GM19438 (cell line): Measurements from ENCODE around the gene BAIAP2L2.
"Not testable (repeated sequence)": the region's sequence is repeated elsewhere in the genome, so short reads cannot be mapped to it uniquely, and the experiment has no call there.

Source experiments
- ATAC-seq: cut with Tn5 transposase; IDR thresholded peaks from one replicate; pipeline ENCODE4 v1.9.1; 2021; ENCODE audit warnings: low read depth; ENCODE audit not compliant: unreplicated experiment

The BAIAP2L2 gene

GRCh38 chr22:38041760-38042487 is 68.6 kb downstream of the BAIAP2L2 start:
- ATAC-seq, result no peak

- ATAC-seq, result no peak
These were observed 69.3 kb downstream of the BAIAP2L2 start for GRCh38 chr22:38040953-38041759.

GRCh38 chr22:38038890-38039812 is 71.3 kb downstream of the BAIAP2L2 start:
- ATAC-seq, result no peak

DNA sequence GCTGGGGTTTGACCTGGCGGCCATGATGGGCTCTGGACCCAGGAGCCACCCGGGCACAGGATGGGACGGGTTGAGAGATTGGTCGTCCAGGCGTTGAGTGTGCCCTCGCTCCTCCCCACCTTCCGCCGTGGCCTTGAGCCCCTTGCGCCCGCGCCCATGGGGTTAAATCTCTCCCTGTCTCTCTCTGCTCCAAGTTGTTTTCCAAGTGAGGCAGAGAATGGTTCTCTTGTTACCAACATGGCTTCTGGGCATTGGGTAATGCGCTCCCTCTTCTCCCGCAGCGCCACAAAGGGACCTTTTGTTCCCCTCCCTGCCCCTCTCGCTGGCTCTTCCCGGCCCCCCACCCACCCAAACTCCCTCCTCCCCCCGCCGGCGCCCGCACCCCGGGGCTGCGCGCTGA is 72.1 kb downstream of the BAIAP2L2 start:
- no peak for ATAC-seq

DNA sequence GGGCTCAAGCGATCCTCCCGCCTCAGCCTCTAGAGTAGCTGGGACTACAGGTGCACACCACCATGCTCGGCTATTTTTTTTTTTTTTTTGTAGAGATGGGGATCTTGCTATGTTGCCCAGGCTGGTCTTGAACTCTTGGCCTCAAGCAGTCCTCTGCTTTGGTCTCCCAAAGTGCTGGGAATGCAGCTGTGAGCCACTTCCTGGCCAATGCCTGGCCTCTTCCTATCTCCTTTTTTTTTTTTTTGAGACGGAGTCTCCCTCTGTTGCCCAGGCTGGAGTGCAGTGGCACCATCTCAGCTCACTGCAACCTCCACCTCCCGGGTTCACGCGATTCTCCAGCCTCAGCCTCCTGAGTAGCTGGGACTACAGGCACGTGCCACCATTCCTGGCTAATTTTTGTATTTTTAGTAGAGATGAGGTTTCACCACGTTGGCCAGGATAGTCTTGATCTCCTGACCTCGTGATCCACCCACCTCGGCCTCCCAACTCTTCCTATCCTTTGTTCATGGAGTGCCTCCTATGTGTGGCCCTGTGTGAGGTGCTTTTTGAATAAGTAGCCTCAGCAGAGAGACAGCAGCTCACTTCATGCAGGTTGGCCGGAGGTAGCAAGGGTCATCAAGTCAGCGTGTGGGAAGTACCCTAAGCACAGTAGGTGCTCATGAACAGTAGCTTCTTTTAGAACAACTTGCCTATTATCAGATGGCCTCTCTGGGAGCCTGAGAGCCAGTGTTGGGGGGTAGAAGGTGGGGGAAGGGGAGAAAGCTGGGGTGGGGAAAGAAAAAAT is 72.9 kb downstream of the BAIAP2L2 start:
- not testable (repeated sequence) for ATAC-seq

GRCh38 chr22:38036392-38037062 is 74.0 kb downstream of the BAIAP2L2 start:
- no peak for ATAC-seq

DNA sequence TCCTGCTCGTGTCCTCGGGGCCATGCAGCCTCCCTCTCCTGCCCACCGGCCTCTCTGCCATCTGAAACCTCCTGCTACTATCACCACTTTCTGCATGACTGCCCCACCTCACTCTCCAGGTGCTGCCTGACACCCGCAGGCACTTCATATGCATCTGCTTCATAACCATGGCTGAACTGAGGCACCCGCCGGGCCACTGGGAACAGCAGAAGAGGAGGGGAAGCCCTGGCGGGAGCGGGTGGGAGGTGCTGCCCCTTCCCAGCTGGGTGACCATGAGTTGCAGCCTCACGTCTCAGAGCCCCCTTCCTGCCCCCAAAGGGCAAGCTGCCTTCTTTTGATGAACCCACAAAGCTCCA is 75.0 kb downstream of the BAIAP2L2 start:
- ATAC-seq, result no peak
